Measurements from ENCODE around the gene FGF8. TPM values are rescaled to one million over a fixed set of nuclear protein-coding genes. Genes with fewer than 3 reads are reported as not detected.

The FGF8 gene
- total RNA-seq, 2 donors from 2014 or later = not detected

DNA sequence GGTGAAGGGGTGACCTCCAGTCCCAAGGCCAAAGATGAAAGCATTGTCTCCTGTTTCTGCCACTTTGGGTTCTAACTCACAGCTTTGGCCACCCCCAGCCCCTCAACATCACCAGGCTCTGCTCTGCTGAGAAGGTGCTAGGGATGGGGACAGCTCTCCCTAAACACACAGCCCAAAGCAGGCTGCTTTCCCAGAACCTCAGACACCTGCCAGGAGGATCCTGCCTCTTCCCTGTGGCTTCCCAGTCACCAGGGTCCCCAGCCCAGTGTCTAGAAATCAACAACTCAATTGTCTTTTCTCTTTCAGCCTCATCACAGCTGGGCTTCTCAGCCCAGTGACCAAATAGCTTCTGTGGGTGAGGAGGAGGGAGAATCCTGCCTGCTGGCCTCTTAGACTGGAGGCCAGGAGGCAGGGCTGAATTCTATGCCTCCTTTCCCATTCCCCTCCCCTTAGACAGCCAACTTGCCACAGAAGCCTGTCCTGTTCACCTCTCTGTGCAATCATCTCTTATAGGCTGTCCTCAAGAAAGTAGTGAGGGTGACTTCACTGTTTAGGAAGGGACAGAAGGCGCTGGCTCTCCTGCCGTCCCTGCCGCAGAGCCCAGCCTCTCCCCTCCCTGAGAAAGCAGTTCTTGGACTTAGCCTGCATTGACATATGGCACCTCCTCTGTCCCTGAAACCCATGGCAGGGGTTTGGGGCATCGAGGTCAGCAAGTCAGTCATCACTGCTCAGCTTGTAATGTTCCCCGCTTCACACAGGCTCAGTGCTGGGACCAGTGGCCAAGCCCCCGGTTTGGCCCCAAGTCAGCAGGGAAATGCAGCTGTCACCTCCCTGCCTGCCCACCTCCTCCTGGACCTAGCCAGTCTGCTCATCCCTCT is 3.7 kb downstream of the FGF8 start:
- peaks cover 0 to 20% of the 10 kb centered on the region in 2 donors for H3K4me1 ChIP-seq
- TF ChIP-seq, protein P1, sequence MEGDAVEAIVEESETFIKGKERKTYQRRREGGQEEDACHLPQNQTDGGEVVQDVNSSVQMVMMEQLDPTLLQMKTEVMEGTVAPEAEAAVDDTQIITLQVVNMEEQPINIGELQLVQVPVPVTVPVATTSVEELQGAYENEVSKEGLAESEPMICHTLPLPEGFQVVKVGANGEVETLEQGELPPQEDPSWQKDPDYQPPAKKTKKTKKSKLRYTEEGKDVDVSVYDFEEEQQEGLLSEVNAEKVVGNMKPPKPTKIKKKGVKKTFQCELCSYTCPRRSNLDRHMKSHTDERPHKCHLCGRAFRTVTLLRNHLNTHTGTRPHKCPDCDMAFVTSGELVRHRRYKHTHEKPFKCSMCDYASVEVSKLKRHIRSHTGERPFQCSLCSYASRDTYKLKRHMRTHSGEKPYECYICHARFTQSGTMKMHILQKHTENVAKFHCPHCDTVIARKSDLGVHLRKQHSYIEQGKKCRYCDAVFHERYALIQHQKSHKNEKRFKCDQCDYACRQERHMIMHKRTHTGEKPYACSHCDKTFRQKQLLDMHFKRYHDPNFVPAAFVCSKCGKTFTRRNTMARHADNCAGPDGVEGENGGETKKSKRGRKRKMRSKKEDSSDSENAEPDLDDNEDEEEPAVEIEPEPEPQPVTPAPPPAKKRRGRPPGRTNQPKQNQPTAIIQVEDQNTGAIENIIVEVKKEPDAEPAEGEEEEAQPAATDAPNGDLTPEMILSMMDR (IDR thresholded peaks at IDR 0.05) = no peak
- H3K27ac ChIP-seq = no peak overlapping the region
- no peaks in the 10 kb centered on the region for H3K36me3 ChIP-seq
- H3K4me3 ChIP-seq = no peak overlapping the region
- peaks cover 22 to 28% of the 10 kb centered on the region in 2 donors for H3K27me3 ChIP-seq
- H3K9me3 ChIP-seq = no peaks in the 10 kb centered on the region
- DNase-seq (ENCODE audit: low spot score) = no peak

DNA sequence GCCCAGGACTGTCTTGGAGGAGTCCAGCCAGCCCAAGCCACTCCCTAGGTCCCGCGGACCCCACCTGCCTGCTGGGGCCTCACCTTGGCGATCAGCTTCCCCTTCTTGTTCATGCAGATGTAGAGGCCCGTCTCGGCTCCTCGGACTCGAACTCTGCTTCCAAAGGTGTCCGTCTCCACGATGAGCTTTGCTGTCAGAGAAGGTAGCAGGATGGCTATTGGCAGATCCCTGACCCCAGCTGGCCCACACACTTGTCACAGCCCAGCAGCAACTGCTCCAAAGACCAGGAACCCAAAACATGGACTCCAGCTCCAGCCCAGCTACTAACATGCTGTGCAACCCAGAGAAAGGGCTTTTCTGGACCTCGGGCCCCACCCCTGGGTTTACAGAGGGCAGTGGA is 4.5 kb downstream of the FGF8 start:
- H3K4me3 ChIP-seq = no peak overlapping the region

DNA sequence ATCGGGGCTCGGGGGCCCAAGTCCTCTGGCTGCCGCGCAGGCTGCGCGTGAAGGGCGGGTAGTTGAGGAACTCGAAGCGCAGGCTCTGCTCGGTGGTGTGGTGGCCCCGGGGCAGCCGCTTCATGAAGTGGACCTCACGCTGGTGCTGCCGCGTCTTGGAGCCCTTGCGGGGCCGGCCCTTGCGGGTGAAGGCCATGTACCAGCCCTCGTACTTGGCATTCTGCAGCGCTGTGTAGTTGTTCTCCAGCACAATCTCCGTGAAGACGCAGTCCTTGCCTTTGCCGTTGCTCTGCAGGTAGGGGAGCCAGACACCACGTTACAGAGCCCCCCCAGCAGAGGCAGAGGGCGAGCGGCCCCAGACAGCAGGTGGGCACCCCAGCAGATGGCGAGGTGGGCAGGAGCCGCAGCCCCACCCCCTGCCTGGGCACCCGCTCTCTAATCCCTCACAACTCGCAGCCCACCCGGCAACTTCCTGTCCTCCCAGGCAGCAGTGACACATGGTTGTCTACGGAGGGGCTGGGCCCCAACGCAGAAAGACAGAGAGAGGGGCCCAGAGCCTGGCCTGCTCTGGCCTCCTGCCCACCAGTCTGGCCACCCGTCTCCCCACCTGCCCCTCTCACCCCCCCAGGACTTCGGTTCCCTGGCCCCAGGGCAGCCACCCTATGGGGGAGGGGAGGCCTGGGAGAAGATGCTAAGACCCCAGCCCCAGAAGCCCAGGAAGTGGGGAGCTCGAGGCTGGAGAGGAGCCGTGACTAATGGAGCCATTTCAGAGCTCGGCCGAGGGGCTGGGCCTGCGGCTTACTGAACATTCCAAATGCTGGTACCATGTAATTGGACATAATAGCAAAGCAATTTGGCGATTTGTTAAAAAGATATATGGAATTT is 5.3 kb downstream of the FGF8 start:
- Histone ChIP-seq H3K9me3 (no peaks in the 10 kb centered on the region), H3K27me3 (peaks cover 22% of the 10 kb centered on the region in 2 donors), H3K4me3 (no peak overlapping the region), H3K36me3 (no peaks in the 10 kb centered on the region), H3K4me1 (peaks cover 0 to 11% of the 10 kb centered on the region in 2 donors), H3K27ac (no peak overlapping the region)
- TF ChIP-seq, protein P1 (IDR thresholded peaks at IDR 0.05) = no peak
- DNase-seq (ENCODE audit: low spot score) = no peak

More for the DNA sequence above, 4.5 kb downstream of the FGF8 start:
- TF ChIP-seq, protein P1 (IDR thresholded peaks at IDR 0.05) = no peak
- Histone ChIP-seq H3K27ac (no peak overlapping the region), H3K36me3 (no peaks in the 10 kb centered on the region), H3K4me1 (peaks cover 0 to 17% of the 10 kb centered on the region in 2 donors), H3K9me3 (no peaks in the 10 kb centered on the region), H3K27me3 (peaks cover 22 to 25% of the 10 kb centered on the region in 2 donors)
- DNase-seq (ENCODE audit: low spot score) = no peak

DNA sequence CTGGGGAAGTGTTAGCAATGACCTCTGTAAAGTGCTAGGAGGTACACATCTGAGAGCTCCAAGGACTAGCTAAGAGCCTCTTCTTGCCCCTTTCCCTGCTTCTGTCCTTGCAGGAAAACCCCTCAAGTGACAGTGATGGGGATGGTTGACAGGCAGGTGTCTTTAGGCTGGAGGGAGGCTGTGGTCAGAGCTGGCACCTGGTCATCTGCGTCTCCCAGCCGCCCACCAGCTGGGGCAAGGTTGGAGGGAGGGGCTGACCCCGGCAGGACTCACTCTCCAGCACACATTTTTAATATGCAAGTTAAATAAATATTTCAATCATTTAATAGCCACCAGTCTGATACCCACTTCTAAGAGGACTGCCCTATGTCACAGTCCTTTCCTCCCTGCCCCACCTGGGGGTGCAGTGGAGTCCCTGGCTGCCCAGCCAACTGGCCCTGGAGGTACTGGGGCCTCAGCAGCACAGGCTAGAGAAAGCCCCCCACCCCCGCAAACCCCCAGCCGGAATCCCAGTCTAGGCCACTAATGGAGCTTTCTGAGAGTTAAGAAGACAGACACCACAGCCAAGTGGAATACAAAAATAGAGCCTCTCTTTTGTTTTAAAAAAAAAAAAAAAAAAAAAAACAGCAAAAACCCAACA is 6.3 kb downstream of the FGF8 start:
- no peaks in the 10 kb centered on the region for H3K36me3 ChIP-seq
- TF ChIP-seq, protein P1 (IDR thresholded peaks at IDR 0.05) = no peak
- peaks cover 12 to 13% of the 10 kb centered on the region in 2 donors for H3K27me3 ChIP-seq
- H3K27ac ChIP-seq = no peak overlapping the region
- H3K9me3 ChIP-seq = no peaks in the 10 kb centered on the region
- peaks cover 0 to 2% of the 10 kb centered on the region in 2 donors for H3K4me1 ChIP-seq
- H3K4me3 ChIP-seq = no peak overlapping the region
- DNase-seq (ENCODE audit: low spot score) = no peak

DNA sequence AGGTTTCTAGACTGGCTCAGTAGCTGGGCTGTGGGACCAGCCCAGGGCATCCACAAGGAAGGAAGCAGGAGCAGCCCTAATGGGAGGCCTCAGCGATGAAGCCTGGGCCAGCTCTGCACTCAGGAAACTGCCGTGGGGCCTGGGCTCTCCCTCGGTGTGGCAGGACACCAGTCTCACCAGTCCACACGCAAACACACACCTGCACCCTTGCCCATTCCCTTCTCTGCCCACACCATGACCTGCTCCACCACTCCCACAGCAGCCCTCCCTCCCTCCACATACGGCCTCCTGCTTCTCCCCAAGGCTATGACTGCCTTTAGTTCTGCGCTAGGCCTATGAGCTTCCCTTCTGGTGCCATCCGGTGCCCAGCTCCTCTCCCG is 7.1 kb downstream of the FGF8 start:
- TF ChIP-seq, protein P1 (IDR thresholded peaks at IDR 0.05) = no peak
- DNase-seq (ENCODE audit: low spot score) = no peak
- Histone ChIP-seq H3K36me3 (no peaks in the 10 kb centered on the region), H3K4me1 (no peaks in the 10 kb centered on the region), H3K27ac (no peak overlapping the region), H3K9me3 (no peaks in the 10 kb centered on the region), H3K27me3 (peaks cover 4 to 6% of the 10 kb centered on the region in 2 donors), H3K4me3 (no peak overlapping the region)

Measured in right atrium auricular region (tissue), 2 donors.